NB4 (cell line): ENCODE measurements around the gene INPP4A.

ENCODE experiments used
- MYC ChIP-seq: IDR thresholded peaks from 2 replicates; pipeline ENCODE4 v1.6.1; 2011; ENCODE audit warnings: low read depth, low read length
- POLR2A ChIP-seq: IDR thresholded peaks from 2 replicates; pipeline ENCODE4 v1.6.1; 2011; ENCODE audit warnings: mild to moderate bottlenecking; ENCODE audit not compliant: insufficient read length; ENCODE audit errors: extremely low read depth
- TF ChIP-seq, protein P1 (sequence below): IDR thresholded peaks from one replicate; pipeline ENCODE4 v1.5.1; 2012; ENCODE audit warnings: low read depth, low read length
- TF ChIP-seq, protein P2 (sequence below): IDR thresholded peaks from 2 replicates; pipeline ENCODE4 v1.6.1; 2011; ENCODE audit warnings: low read depth, low read length

DNA sequence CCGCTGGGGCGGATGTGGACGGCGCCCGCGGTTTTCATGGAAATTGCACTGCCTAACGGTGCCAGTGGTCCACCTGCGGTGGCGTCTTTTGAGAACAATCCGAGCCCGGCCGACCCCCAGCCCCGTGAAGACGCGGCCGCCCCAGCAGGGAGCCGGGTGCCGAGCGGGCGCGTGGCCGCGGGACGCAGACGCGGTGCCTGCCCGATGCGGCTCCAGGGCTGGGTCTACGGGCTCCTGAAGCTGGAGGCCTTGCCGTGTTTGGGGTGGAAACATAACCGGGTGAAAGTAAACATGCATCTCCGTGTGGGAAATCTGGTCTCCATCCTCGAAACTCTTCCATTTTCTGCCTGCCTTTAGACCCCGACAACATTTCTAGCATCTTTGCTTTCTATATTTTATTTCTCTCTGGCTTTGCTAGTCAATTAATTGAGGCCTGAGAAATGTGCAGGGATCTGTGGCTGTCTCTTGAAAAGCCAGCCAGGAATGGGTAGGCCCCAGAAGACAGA is 572 bp downstream of the INPP4A start:
- TF ChIP-seq POLR2A, result no peak
- TF ChIP-seq, protein P1, sequence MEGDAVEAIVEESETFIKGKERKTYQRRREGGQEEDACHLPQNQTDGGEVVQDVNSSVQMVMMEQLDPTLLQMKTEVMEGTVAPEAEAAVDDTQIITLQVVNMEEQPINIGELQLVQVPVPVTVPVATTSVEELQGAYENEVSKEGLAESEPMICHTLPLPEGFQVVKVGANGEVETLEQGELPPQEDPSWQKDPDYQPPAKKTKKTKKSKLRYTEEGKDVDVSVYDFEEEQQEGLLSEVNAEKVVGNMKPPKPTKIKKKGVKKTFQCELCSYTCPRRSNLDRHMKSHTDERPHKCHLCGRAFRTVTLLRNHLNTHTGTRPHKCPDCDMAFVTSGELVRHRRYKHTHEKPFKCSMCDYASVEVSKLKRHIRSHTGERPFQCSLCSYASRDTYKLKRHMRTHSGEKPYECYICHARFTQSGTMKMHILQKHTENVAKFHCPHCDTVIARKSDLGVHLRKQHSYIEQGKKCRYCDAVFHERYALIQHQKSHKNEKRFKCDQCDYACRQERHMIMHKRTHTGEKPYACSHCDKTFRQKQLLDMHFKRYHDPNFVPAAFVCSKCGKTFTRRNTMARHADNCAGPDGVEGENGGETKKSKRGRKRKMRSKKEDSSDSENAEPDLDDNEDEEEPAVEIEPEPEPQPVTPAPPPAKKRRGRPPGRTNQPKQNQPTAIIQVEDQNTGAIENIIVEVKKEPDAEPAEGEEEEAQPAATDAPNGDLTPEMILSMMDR, result no peak
- no peak for TF ChIP-seq MYC
- TF ChIP-seq, protein P2, sequence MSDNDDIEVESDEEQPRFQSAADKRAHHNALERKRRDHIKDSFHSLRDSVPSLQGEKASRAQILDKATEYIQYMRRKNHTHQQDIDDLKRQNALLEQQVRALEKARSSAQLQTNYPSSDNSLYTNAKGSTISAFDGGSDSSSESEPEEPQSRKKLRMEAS, result no peak
